Large intestine (tissue), 3 donors: ENCODE measurements around the gene MAP4K4. TPM values are rescaled to one million over a fixed set of nuclear protein-coding genes. Genes with fewer than 3 reads are reported as not detected.

Source experiments
- DNase-seq, 2 donors: peaks; one replicate each; pipeline versions ENCODE4 v3.0.0 to v3.0.0-alpha.2; 2013
- H3K27ac ChIP-seq: one replicate; pipeline ENCODE4 v1.5.1; 2013; ENCODE audit warnings: low read length
- H3K27me3 ChIP-seq: 2 replicates; pipeline ENCODE4 v1.6.1; 2013; ENCODE audit warnings: low read length; ENCODE audit not compliant: control insufficient read depth, insufficient read depth
- H3K36me3 ChIP-seq: 2 replicates; pipeline ENCODE4 v1.6.1; 2013; ENCODE audit warnings: low read length; ENCODE audit not compliant: control insufficient read depth, insufficient read depth
- H3K4me1 ChIP-seq: one replicate; pipeline ENCODE4 v1.6.1; 2013; ENCODE audit warnings: low read length; ENCODE audit not compliant: control insufficient read depth, insufficient read depth
- H3K4me3 ChIP-seq: one replicate; pipeline ENCODE4 v1.5.1; 2013; ENCODE audit warnings: low read length
- H3K9me3 ChIP-seq: one replicate; pipeline ENCODE4 v1.6.1; 2013; ENCODE audit warnings: mild to moderate bottlenecking, low read depth, low read length, moderate library complexity; ENCODE audit not compliant: control insufficient read depth
- WGBS: methylation state at CpG from one replicate; pipeline ENCODE4 v1.1.5; 2013; ENCODE audit warnings: low lambda C conversion rate; ENCODE audit not compliant: insufficient coverage; 5-methylcytosine and 5-hydroxymethylcytosine counted together
- polyA plus RNA-seq: library from polyadenylated mRNA; unstranded; fragments of 120-200 nt; gene quantifications from one replicate; pipeline ENCODE4 v1.2.1, GENCODE V29; 2013

The MAP4K4 gene
- polyA plus RNA-seq, 1 donor, result 39.5 TPM

DNA sequence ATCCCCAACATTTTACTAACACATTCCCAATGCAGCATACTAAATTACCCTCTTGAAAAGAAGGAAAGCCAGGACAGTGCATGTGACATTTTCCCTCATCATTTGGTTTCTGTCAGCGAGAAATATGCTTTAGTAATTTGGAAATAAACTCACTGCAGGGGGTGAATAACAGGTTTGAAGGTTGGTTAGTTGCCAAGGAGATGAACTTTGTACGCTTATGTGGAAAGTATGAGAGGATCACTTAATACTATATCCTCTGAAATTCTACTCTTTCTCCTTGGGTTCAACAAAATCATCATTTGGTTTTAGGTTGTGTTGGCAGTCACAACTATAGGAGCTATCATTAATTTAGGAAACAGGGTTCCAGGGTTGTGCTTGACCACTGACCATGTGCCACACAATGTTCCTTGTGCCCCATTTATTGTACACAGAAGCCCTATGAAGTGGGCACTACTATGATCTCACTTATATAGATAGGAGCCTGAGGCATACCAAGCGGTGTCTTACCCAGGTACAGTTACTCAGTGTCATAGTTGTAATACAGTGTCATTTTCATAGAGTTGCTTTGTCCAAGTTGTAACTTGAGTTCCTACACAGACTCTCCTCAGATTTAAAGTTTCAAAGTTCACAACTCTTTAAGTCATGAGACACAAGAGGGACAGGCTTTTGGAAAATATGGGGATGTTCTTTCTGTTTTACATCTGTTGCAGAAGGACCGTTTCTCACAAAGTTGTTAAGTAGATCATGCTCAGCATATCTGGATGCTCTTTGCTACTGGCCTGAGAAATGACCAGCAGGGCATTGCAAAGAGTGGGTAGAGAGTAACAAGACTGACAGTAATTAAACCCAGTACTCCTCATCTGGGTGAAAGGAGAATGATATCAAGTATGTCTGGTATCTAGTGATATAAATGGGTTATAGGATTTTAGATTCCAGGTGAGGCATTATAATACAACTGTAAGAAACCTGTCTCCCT lies 91.8 kb downstream of the MAP4K4 start:
- Histone ChIP-seq H3K27me3 (no peaks in the 10 kb centered on the region), H3K4me3 (no peak overlapping the region), H3K4me1 (peaks cover 4% of the 10 kb centered on the region), H3K36me3 (peaks cover 3% of the 10 kb centered on the region), H3K27ac (peak overlapping the region; percentile 18), H3K9me3 (no peaks in the 10 kb centered on the region)
- DNase-seq, result peak; percentile 48 to 84
- WGBS, result no CpG with 5 or more reads among the region's 4 CpGs

DNA sequence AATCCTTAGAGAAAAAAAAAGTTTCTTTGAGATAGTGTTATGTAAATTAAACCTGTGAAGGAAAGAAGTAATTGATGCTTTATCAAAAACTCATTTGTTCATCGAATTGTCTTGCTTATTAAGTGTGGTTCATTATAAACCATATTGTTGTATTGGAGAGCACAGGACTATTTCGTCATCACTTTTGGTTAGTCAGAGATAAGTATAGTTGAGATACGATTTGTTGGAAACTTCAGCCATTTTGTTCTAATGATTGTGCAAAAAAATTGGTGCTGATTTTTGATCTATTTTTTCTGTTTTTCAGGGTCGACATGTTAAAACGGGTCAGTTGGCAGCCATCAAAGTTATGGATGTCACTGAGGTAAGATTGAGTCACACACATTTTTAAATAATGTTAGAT lies 92.9 kb downstream of the MAP4K4 start:
- Histone ChIP-seq H3K27me3 (no peaks in the 10 kb centered on the region), H3K9me3 (no peaks in the 10 kb centered on the region), H3K4me3 (no peak overlapping the region), H3K36me3 (peaks cover 3% of the 10 kb centered on the region), H3K27ac (no peak overlapping the region), H3K4me1 (peaks cover 4% of the 10 kb centered on the region)
- no peak for DNase-seq
- 85% methylated on average over 2 of the region's 5 CpGs for WGBS

DNA sequence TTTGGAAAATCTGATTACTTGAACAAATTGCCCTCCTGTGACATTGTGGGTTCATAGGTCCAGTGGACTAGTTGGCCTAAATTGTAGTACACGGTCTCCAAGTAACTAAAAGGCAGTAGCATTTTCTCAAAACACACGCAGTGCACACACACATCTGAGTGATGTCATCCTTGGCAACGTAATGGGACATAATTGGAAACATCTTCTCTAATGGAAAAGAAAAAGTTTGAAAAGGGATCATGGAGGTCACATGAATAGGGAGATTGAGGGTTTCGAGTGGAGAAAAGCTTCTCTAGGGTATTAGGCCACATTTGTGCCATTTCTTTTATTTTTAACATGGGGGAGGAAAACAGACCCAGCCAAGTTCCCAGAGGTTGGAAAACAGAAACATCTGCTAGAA lies 93.3 kb downstream of the MAP4K4 start:
- no peak for DNase-seq
- peaks cover 4% of the 10 kb centered on the region for H3K4me1 ChIP-seq
- H3K4me3 ChIP-seq, result no peak overlapping the region
- H3K9me3 ChIP-seq, result no peaks in the 10 kb centered on the region
- 100% methylated on average over 1 of the region's 4 CpGs for WGBS
- no peak overlapping the region for H3K27ac ChIP-seq
- H3K36me3 ChIP-seq, result peaks cover 3% of the 10 kb centered on the region
- no peaks in the 10 kb centered on the region for H3K27me3 ChIP-seq

DNA sequence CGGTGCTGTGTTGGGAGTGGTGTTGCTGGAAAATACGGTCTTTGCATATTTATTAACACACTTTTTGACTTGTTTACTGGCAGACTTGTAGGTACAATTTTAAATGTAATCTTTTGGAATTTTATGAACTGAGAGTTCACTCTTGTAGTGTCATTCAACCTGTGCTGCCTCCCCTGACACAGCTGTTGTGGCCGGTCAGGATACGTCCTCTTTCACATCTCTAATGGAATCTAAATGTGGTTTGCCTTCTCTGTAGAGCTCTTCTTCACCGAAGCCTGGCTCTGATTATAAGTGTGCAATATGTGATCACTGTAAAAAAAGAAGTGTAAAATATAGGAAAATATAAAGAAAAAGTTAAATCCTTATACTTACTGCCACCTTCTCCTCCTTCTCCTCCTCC lies 94.7 kb downstream of the MAP4K4 start:
- H3K4me3 ChIP-seq, result no peak overlapping the region
- WGBS, result 100% methylated on average over 3 of the region's 5 CpGs
- no peaks in the 10 kb centered on the region for H3K9me3 ChIP-seq
- no peak for DNase-seq
- H3K27ac ChIP-seq, result no peak overlapping the region
- no peaks in the 10 kb centered on the region for H3K27me3 ChIP-seq
- H3K4me1 ChIP-seq, result peaks cover 4% of the 10 kb centered on the region
- H3K36me3 ChIP-seq, result peaks cover 3% of the 10 kb centered on the region

DNA sequence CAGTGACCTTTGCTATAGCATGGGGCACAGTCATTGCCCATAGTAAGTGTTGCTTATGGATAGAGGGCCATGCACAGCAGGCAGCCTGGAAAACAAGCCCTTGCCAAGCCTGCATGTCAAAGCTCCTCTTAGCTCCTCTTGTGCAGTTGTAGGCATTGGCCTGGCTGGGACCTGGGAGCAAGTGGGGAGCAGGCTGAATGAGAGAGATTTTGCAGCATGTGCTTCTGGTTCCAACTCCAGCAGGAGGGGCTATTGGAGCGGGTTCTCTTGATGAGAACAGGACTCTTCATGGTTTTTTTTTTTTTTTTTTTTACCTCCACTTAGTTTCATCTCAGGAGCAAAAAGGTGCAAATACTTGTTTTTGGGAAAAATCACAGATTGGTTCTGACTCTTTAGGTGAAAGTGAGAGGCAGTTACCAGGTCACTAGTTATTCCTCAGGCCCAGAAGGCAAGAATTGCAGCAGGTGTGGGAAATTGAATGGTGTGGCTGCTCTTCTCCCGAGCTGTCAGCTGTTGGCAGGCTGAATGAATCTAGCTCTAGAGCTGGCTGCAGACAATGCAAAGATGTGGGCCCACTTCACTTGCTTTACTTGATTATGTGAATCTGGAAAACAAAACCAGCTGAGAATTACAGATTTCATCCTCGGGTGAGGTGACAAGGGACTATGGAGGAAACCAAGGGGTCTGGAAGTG lies 95.9 kb downstream of the MAP4K4 start:
- H3K4me3 ChIP-seq, result no peak overlapping the region
- H3K36me3 ChIP-seq, result peaks cover 3% of the 10 kb centered on the region
- H3K9me3 ChIP-seq, result no peaks in the 10 kb centered on the region
- no peak overlapping the region for H3K27ac ChIP-seq
- peaks cover 4% of the 10 kb centered on the region for H3K4me1 ChIP-seq
- DNase-seq, result no peak
- no peaks in the 10 kb centered on the region for H3K27me3 ChIP-seq
- WGBS, result no CpG with 5 or more reads among the region's 3 CpGs

DNA sequence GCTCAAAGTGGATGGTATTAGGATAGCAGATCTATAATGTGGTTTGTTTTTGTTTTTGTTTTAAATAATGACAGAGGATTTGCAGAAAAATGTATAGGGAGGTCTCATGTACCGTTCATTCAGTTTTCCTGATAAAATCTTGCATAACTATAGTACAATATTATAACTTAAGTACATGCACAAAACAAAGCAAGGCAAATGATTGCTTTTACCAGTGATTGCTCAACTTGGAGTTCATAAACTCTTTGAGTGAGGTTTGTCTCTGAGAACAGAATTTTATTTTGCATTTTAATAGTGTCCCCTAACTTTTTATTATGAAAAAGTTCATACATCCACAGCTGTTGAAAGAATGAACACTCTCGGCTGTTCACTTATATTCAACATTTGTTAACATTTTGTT lies 96.6 kb downstream of the MAP4K4 start:
- WGBS, result 80% methylated on average over 1 of the region's 2 CpGs
- Histone ChIP-seq H3K4me3 (no peak overlapping the region), H3K4me1 (peaks cover 3% of the 10 kb centered on the region), H3K27ac (no peak overlapping the region), H3K27me3 (no peaks in the 10 kb centered on the region), H3K9me3 (no peaks in the 10 kb centered on the region), H3K36me3 (peaks cover 3% of the 10 kb centered on the region)
- no peak for DNase-seq

DNA sequence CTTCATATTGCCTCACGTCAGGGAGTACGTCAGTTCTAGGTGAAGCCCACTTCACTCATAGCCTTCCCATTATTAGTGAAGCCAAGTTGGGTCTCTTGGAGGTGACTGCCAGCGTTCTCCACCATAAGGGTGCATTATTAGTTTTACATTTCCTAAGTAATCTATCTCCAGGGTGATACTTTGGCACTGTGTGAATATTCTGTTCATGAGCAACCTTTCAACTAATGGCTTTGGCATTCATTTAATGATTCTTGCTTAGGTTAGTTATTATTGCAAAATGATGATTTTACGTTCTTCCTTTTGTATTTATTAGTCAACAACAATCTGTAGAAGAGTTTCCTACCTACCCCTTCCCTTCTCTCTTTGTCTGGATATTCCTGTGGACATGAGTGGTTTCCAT lies 97.5 kb downstream of the MAP4K4 start:
- no CpG with 5 or more reads among the region's 4 CpGs for WGBS
- Histone ChIP-seq H3K9me3 (no peaks in the 10 kb centered on the region), H3K4me1 (no peaks in the 10 kb centered on the region), H3K27me3 (no peaks in the 10 kb centered on the region), H3K27ac (no peak overlapping the region), H3K36me3 (peaks cover 3% of the 10 kb centered on the region), H3K4me3 (no peak overlapping the region)
- DNase-seq, result no peak

DNA sequence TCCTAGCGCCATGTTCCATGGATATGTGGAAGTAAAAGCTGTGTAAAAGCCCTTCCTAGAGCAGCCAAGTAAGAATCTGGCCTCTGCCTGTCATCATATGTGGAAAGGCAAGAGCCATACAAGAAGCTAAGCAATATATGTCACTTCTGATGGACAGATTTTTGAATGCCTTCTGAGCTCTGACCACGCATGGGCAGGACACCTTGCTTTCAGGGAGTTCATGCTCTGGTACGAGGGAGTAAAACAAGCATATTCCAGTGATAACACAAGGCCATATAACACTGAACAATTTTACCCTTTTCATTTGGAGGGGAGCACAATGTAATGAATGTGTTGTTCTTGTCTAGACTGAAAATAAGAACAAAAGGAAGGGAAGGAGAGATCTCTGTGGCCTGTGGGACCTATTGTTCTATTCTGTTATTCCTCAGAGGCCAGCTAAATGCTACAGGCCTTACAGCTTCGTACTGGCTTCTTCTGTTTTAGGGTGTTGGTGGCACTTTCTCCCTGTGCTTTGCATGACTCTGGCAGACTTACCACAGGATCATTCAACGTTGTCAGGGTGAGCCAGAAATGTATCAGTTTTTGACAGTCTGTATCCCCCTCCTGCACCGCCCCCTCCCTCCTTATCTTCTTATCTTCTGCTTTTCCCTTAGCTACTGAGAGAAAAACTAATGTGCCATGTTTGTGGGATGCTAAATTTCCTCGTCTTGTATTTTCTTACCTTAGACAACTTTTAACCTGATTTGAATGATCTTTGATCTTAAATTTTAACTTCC lies 99.5 kb downstream of the MAP4K4 start:
- Histone ChIP-seq H3K27ac (no peak overlapping the region), H3K9me3 (no peaks in the 10 kb centered on the region), H3K4me3 (no peak overlapping the region), H3K27me3 (no peaks in the 10 kb centered on the region), H3K4me1 (peaks cover 1% of the 10 kb centered on the region), H3K36me3 (no peaks in the 10 kb centered on the region)
- WGBS, result 80% methylated on average over 1 of the region's 7 CpGs
- DNase-seq, result no peak

DNA sequence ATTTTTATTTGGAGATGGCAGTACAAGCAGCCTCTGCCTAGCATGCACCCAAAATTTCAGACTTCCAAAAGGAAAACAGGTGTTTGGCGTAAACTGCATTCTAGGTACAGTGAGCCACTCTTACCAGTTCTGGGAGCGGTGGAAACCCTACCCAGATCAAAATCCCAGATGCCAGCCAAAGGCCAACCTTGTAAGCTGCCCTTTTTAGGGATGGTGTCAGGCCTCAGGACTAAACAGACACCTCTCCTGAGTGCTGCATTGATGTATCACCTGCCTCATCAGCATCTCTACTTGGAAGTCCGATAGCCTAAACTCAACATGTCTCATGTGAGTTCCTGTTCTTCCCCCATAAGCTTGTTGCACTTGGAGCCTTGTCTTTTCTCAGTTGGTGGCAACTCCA lies 104.0 kb downstream of the MAP4K4 start:
- no peak overlapping the region for H3K27ac ChIP-seq
- no peaks in the 10 kb centered on the region for H3K36me3 ChIP-seq
- no peak overlapping the region for H3K4me3 ChIP-seq
- no CpG with 5 or more reads among the region's 3 CpGs for WGBS
- no peak for DNase-seq
- H3K27me3 ChIP-seq, result no peaks in the 10 kb centered on the region
- no peaks in the 10 kb centered on the region for H3K9me3 ChIP-seq
- peaks cover 33% of the 10 kb centered on the region for H3K4me1 ChIP-seq

DNA sequence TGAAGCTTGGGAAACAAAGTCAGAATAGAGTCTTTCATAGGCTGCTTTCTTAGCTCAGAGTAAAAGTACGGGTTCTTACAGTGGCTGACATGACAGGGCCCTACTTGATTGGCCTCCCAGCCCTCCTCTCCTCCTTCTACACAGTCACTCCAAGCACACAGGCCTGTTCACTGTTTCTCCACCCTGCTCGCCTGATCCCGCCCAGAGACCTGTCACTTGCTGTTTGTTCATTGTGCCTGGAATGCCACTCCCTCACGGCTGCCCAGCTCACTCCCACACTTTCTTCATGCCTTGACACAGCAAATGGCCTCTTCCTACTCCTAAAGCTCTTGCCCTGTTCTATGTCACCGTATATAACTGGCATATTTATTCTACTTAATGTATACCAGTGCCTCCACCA lies 104.8 kb downstream of the MAP4K4 start:
- no peaks in the 10 kb centered on the region for H3K9me3 ChIP-seq
- H3K36me3 ChIP-seq, result no peaks in the 10 kb centered on the region
- DNase-seq, result peak in 1 of 2 donors; percentile 50
- H3K4me3 ChIP-seq, result no peak overlapping the region
- no peaks in the 10 kb centered on the region for H3K27me3 ChIP-seq
- peaks cover 36% of the 10 kb centered on the region for H3K4me1 ChIP-seq
- peak overlapping the region; percentile 57 for H3K27ac ChIP-seq
- WGBS, result no CpG with 5 or more reads among the region's 5 CpGs
